K562 (cell line): ENCODE measurements around the gene CCL27.

Experiments used
- ARID3A ChIP-seq: IDR thresholded peaks from 2 replicates; pipeline ENCODE4 v1.6.1; 2012; ENCODE audit warnings: low read depth, low read length, improper control_type of control experiment, borderline replicate concordance
- CREB1 ChIP-seq, 2 experiments: sonication (generic) in 1 of 2; formaldehyde crosslinking in 1 of 2; IDR thresholded peaks; 2 replicates each; pipeline versions ENCODE4 v1.6.1 to v1.8.0; 2012 to 2022; ENCODE audit warnings: inconsistent platforms in 1 of 2, mild to moderate bottlenecking in 1 of 2, missing genetic modification reagents in 1 of 2, moderate library complexity in 1 of 2
- CTCF ChIP-seq, 3 experiments: IDR thresholded peaks in 2 of 3; conservative IDR thresholded peaks in 1 of 3; 2 replicates each; pipeline ENCODE4 v1.5.1; 2011 to 2012; ENCODE audit warnings: low read length in 3 of 3, mild to moderate bottlenecking in 3 of 3, control low read depth in 2 of 3, improper control_type of control experiment in 1 of 3, inconsistent platforms in 1 of 3, low read depth in 1 of 3, mixed read lengths in 1 of 3, moderate library complexity in 1 of 3; ENCODE audit not compliant: insufficient read depth in 2 of 3
- EHMT2 ChIP-seq: fragments of 450-650 bp; IDR thresholded peaks from 2 replicates; pipeline ENCODE4 v1.6.1; 2018; ENCODE audit warnings: antibody characterized with exemption
- FOSL1 ChIP-seq: fragments of 200-800 bp; sonication (Bioruptor generic); conservative IDR thresholded peaks from 2 replicates; pipeline ENCODE4 v1.6.1; 2016; ENCODE audit warnings: missing genetic modification characterization, missing compliant biosample characterization
- FOXM1 ChIP-seq, 2 experiments: fragments of 450-650 bp in 1 of 2; sonication (generic) in 1 of 2; formaldehyde crosslinking in 1 of 2; IDR thresholded peaks; 2 replicates each; pipeline versions ENCODE4 v1.6.1 to v1.9.0; 2017 to 2022; ENCODE audit warnings: low read depth in 2 of 2, mild to moderate bottlenecking in 2 of 2, missing genetic modification reagents in 1 of 2, moderate library complexity in 1 of 2
- POLR2AphosphoS5 ChIP-seq: IDR thresholded peaks from 2 replicates; pipeline ENCODE4 v1.6.1; 2011; ENCODE audit warnings: mild to moderate bottlenecking, low read depth, low read length, moderate library complexity; ENCODE audit not compliant: control insufficient read depth, insufficient read depth
- REST ChIP-seq, 2 experiments: fragments of 450-650 bp; formaldehyde crosslinking in 1 of 2; IDR thresholded peaks; 2 replicates each; pipeline versions ENCODE4 v1.4.0 to v1.6.1; 2014 to 2020; ENCODE audit warnings: mild to moderate bottlenecking in 2 of 2, borderline replicate concordance in 1 of 2, low read depth in 1 of 2
- ZBTB49 ChIP-seq: sonication (generic); formaldehyde crosslinking; IDR thresholded peaks from 2 replicates; pipeline ENCODE4 v1.8.0; 2022; ENCODE audit warnings: missing genetic modification reagents, mild to moderate bottlenecking, borderline replicate concordance
- ZBTB7A ChIP-seq: IDR thresholded peaks from 2 replicates; pipeline ENCODE4 v1.6.1; 2011; ENCODE audit warnings: low read depth, mild to moderate bottlenecking, low read length, moderate library complexity, borderline replicate concordance; ENCODE audit not compliant: control insufficient read depth

- TF ChIP-seq ZBTB7A (no peak), CTCF (IDR thresholded peaks at IDR 0.05 in 2 of 3, conservative IDR thresholded peaks at IDR 0.05 in 1 of 3; ENCODE audit: insufficient read depth in 2 of 3, low read depth in 1 of 3, low read length in 3 of 3) (peak; percentile 97 to 100 (median 99)), ZBTB49 (CRISPR knock-in tag) (no peak), EHMT2 (no peak), FOSL1 (no peak), REST (IDR thresholded peaks at IDR 0.05; ENCODE audit: borderline replicate concordance) (peak; percentile 45; the same call in 1 of the 2 replicates), REST (CRISPR knock-in tag; IDR thresholded peaks at IDR 0.05; ENCODE audit: low read depth) (no peak), FOXM1 (IDR thresholded peaks at IDR 0.05; ENCODE audit: low read depth) (no peak), FOXM1 (CRISPR knock-in tag; IDR thresholded peaks at IDR 0.05; ENCODE audit: low read depth) (no peak), CREB1 (IDR thresholded peaks at IDR 0.05) (no peak), CREB1 (CRISPR knock-in tag; IDR thresholded peaks at IDR 0.05) (no peak), ARID3A (no peak), POLR2AphosphoS5 (no peak)
These were observed 2.0 kb upstream of the CCL27 start for GRCh38 chr9:34664281-34665066.
